ENCODE measurements around the gene WDR33.

WDR33 gene

GRCh38 chr2:127715778-127716449 is 95.1 kb downstream of the WDR33 start:
- DNase-seq = no peak

- no peak for DNase-seq
Observed at GRCh38 chr2:127713562-127713961, 97.4 kb downstream of the WDR33 start.

GRCh38 chr2:127712999-127713398 is 98.0 kb downstream of the WDR33 start:
- no peak for DNase-seq

- no peak for DNase-seq
Observed at GRCh38 chr2:127709336-127709735, 101.6 kb downstream of the WDR33 start.

- DNase-seq = no peak
Observed at GRCh38 chr2:127707890-127708648, 102.9 kb downstream of the WDR33 start.

GRCh38 chr2:127706215-127706990 is 104.6 kb downstream of the WDR33 start:
- DNase-seq = no peak

- DNase-seq = no peak
Observed at GRCh38 chr2:127705391-127706065, 105.4 kb downstream of the WDR33 start.

- no peak for DNase-seq
Observed at GRCh38 chr2:127704641-127705390, 106.2 kb downstream of the WDR33 start.

- DNase-seq = no peak
Observed at GRCh38 chr2:127703282-127703681, 107.7 kb downstream of the WDR33 start.

- no peak for DNase-seq
Observed at GRCh38 chr2:127702395-127703009, 108.5 kb downstream of the WDR33 start.

- peak; percentile 56 to 77 for DNase-seq
Observed at GRCh38 chr2:127701651-127702394, 109.1 kb downstream of the WDR33 start.

- peak; percentile 71 to 87 for DNase-seq
Observed at GRCh38 chr2:127701193-127701650, 109.7 kb downstream of the WDR33 start, which contains the start of gene SFT2D3. SFT2D3 (plus strand) TSS chr2:127701497; CDS start chr2:127701529, 32 bp downstream.

- no peak for DNase-seq
Observed at GRCh38 chr2:127700527-127701192, 110.3 kb downstream of the WDR33 start.

- DNase-seq = no peak
Observed at GRCh38 chr2:127698553-127699355, 112.2 kb downstream of the WDR33 start.

GRCh38 chr2:127697482-127698180 is 113.3 kb downstream of the WDR33 start:
- DNase-seq = no peak

GRCh38 chr2:127695491-127696472 is 115.2 kb downstream of the WDR33 start:
- peak in 1 of 2 experiments; percentile 65 for DNase-seq

- DNase-seq = no peak
Observed at GRCh38 chr2:127694986-127695385, 116.0 kb downstream of the WDR33 start.

All from NCI-H524 (cell line).